ENCODE measurements around the gene SKP1. TPM values are rescaled to one million over a fixed set of nuclear protein-coding genes. Genes with fewer than 3 reads are reported as not detected.

Gene SKP1
- polyA plus RNA-seq, 1 of the 3 experiments (the other 2 are of a cell fraction) = 407 TPM

- H3K27me3 ChIP-seq (ENCODE audit: insufficient read depth) = no peaks in the 10 kb centered on the region
- H4K20me1 ChIP-seq (ENCODE audit: insufficient read depth) = peaks cover 38% of the 10 kb centered on the region
- peak overlapping the region; percentile 77 to 84 for H3K4me3 ChIP-seq (ENCODE audit: low read depth in 2 of 2, low read length in 1 of 2)
- TF ChIP-seq FOXM1 (IDR thresholded peaks at IDR 0.05; ENCODE audit: low read depth) = no peak
- no peak for TF ChIP-seq FOSL2 (IDR thresholded peaks at IDR 0.05; ENCODE audit: borderline replicate concordance, low read depth)
- no peak for TF ChIP-seq TCF12 (IDR thresholded peaks at IDR 0.05)
- TF ChIP-seq POLR2AphosphoS5 (IDR thresholded peaks at IDR 0.05; ENCODE audit: low read depth, low read length) = peak; percentile 9; the same call in 1 of the 2 replicates
- no peak for TF ChIP-seq RAD21 (IDR thresholded peaks at IDR 0.05; ENCODE audit: low read length)
- no peak for TF ChIP-seq YY1 (IDR thresholded peaks at IDR 0.05; ENCODE audit: low read depth)
- TF ChIP-seq GATA2 (CRISPR knock-in tag; IDR thresholded peaks at IDR 0.05) = no peak
- no peak for TF ChIP-seq USF1 (IDR thresholded peaks at IDR 0.05; ENCODE audit: borderline replicate concordance, low read depth)
- TF ChIP-seq ZBTB33 (IDR thresholded peaks at IDR 0.05; ENCODE audit: borderline replicate concordance, low read depth) = no peak
- peak overlapping the region; percentile 95 to 96 for H3K27ac ChIP-seq (ENCODE audit: low read depth in 2 of 2, low read length in 1 of 2)
- H3K79me2 ChIP-seq (ENCODE audit: insufficient read depth) = peaks cover 45% of the 10 kb centered on the region
- peak overlapping the region; percentile 90; the same call in 1 of the 2 replicates for H2AFZ ChIP-seq (ENCODE audit: low read depth)
- peaks cover 20% of the 10 kb centered on the region for H3F3A ChIP-seq (replicated peaks; ENCODE audit: insufficient read depth)
- peak; percentile 23 for DNase-seq
- POLR2A ChIA-PET = interaction anchor here (1.0 to 2.5 kb wide), 2 partner anchors 10 to 48 kb away, joined by 3 to 16 read pairs; partner anchors contain the start of gene PPP2CA
- no peaks in the 10 kb centered on the region for H3K9me2 ChIP-seq
- peaks cover 3 to 6% of the 10 kb centered on the region in 2 experiments for H3K36me3 ChIP-seq (replicated peaks in 1 of 2; ENCODE audit: control insufficient read depth in 1 of 2, insufficient read depth in 2 of 2, low read length in 1 of 2)
- CTCF ChIA-PET = interaction anchor here (1.0 to 19.2 kb wide), 7 partner anchors 9 to 410 kb away, joined by 3 to 182 read pairs (median 4); no protein-coding TSS in a partner anchor
- WGBS (ENCODE audit: low lambda C conversion rate) = 24% methylated on average over 27 of the region's 29 CpGs
- peak overlapping the region; percentile 100 for H3K9ac ChIP-seq
- no peaks in the 10 kb centered on the region for H3K9me3 ChIP-seq
- peak overlapping the region; percentile 85 for H3K4me2 ChIP-seq
- H3K4me1 ChIP-seq (ENCODE audit: control insufficient read depth in 1 of 2, insufficient read depth in 2 of 2, low read depth in 1 of 2, low read length in 1 of 2) = peaks cover 10 to 22% of the 10 kb centered on the region in 2 experiments; a peak in 2 of 4 replicates
These were observed 782 bp upstream of the SKP1 start for GRCh38 chr5:134177369-134178095.

- Histone ChIP-seq H3K9me3 (no peaks in the 10 kb centered on the region), H3K9ac (peak overlapping the region; percentile 100), H3K27ac (ENCODE audit: low read depth in 2 of 2, low read length in 1 of 2) (peak overlapping the region; percentile 95 to 96), H3K27me3 (ENCODE audit: insufficient read depth) (no peaks in the 10 kb centered on the region), H3K79me2 (ENCODE audit: insufficient read depth) (peaks cover 60% of the 10 kb centered on the region), H3K9me2 (no peaks in the 10 kb centered on the region), H3K4me1 (ENCODE audit: control insufficient read depth in 1 of 2, insufficient read depth in 2 of 2, low read depth in 1 of 2, low read length in 1 of 2) (peaks cover 10 to 22% of the 10 kb centered on the region in 2 experiments; a peak in 2 of 4 replicates), H3K36me3 (replicated peaks in 1 of 2; ENCODE audit: control insufficient read depth in 1 of 2, insufficient read depth in 2 of 2, low read length in 1 of 2) (peaks cover 18 to 22% of the 10 kb centered on the region in 2 experiments), H2AFZ (ENCODE audit: low read depth) (no peak overlapping the region), H3K4me2 (peak overlapping the region; percentile 85), H3F3A (replicated peaks; ENCODE audit: insufficient read depth) (peaks cover 20% of the 10 kb centered on the region), H3K4me3 (ENCODE audit: low read depth in 2 of 2, low read length in 1 of 2) (peak overlapping the region; percentile 77 to 84), H4K20me1 (ENCODE audit: insufficient read depth) (peaks cover 49% of the 10 kb centered on the region)
- 2% methylated on average over 25 of the region's 31 CpGs for WGBS (ENCODE audit: low lambda C conversion rate)
- CTCF ChIA-PET = interaction anchor here (0.8 to 19.2 kb wide), 5 partner anchors 12 to 136 kb away, joined by 3 to 182 read pairs (median 5); no protein-coding TSS in a partner anchor
- DNase-seq = no peak
- POLR2A ChIA-PET = interaction anchor here (0.6 to 2.5 kb wide), 10 partner anchors 11 to 473 kb away, joined by 3 to 16 read pairs (median 4); partner anchors contain the start of genes PPP2CA and SEC24A
- TF ChIP-seq USF2 (IDR thresholded peaks at IDR 0.05; ENCODE audit: borderline replicate concordance, low read depth, low read length) = no peak
- no peak for TF ChIP-seq FOSL2 (IDR thresholded peaks at IDR 0.05; ENCODE audit: borderline replicate concordance, low read depth)
- no peak for TF ChIP-seq EZH2phosphoT487 (IDR thresholded peaks at IDR 0.05; ENCODE audit: borderline replicate concordance, low read depth)
- TF ChIP-seq NRF1 (IDR thresholded peaks at IDR 0.05; ENCODE audit: low read depth, low read length) = no peak
- TF ChIP-seq RCOR1 (IDR thresholded peaks at IDR 0.05; ENCODE audit: low read length) = no peak
- TF ChIP-seq TAF1 (IDR thresholded peaks at IDR 0.05; ENCODE audit: borderline replicate concordance, low read depth, low read length) = no peak
- TF ChIP-seq POLR2AphosphoS5 (IDR thresholded peaks at IDR 0.05; ENCODE audit: low read depth, low read length) = no peak
- TF ChIP-seq FOXM1 (IDR thresholded peaks at IDR 0.05; ENCODE audit: low read depth) = no peak
- no peak for TF ChIP-seq GATA2 (CRISPR knock-in tag; IDR thresholded peaks at IDR 0.05)
- TF ChIP-seq TEAD4 (IDR thresholded peaks at IDR 0.05; ENCODE audit: borderline replicate concordance, insufficient read depth) = no peak
- TF ChIP-seq CHD2 (IDR thresholded peaks at IDR 0.05; ENCODE audit: low read length, partially characterized antibody) = no peak
- TF ChIP-seq IRF3 (IDR thresholded peaks at IDR 0.05; ENCODE audit: low read depth, low read length) = no peak
- no peak for TF ChIP-seq TCF12 (IDR thresholded peaks at IDR 0.05)
These were observed 734 bp downstream of the SKP1 start for GRCh38 chr5:134175921-134176510.
